Fibroblast of pulmonary artery (primary cell): ENCODE measurements around the gene MLLT3.

Experiments used
- DNase-seq: peaks from one replicate; pipeline ENCODE4 v3.0.0-alpha.2; 2010; ENCODE audit warnings: low read depth
- H3K4me3 ChIP-seq: replicated peaks from 2 replicates; pipeline ENCODE4 v1.5.1; 2011; ENCODE audit warnings: low read depth, mild to moderate bottlenecking, control low read depth, low read length, moderate library complexity
- CTCF ChIP-seq: IDR thresholded peaks from 2 replicates; pipeline ENCODE4 v1.5.1; 2011; ENCODE audit warnings: mild to moderate bottlenecking, control low read depth, low read length, inconsistent platforms; ENCODE audit errors: missing control alignments

The MLLT3 gene

GRCh38 chr9:20312732-20313131 is 309.6 kb downstream of the MLLT3 start:
- H3K4me3 ChIP-seq: no peak overlapping the region
- TF ChIP-seq CTCF: no peak
- peak; percentile 16 for DNase-seq

GRCh38 chr9:20310024-20310423 is 312.3 kb downstream of the MLLT3 start:
- no peak for TF ChIP-seq CTCF
- DNase-seq: no peak
- H3K4me3 ChIP-seq: no peak overlapping the region

GRCh38 chr9:20309124-20309523 is 313.2 kb downstream of the MLLT3 start:
- TF ChIP-seq CTCF: no peak
- no peak overlapping the region for H3K4me3 ChIP-seq
- no peak for DNase-seq

- TF ChIP-seq CTCF: no peak
- DNase-seq: no peak
- H3K4me3 ChIP-seq: no peak overlapping the region
These were observed 314.7 kb downstream of the MLLT3 start for GRCh38 chr9:20307621-20308020.

GRCh38 chr9:20305452-20305851 is 316.8 kb downstream of the MLLT3 start:
- no peak overlapping the region for H3K4me3 ChIP-seq
- no peak for TF ChIP-seq CTCF
- DNase-seq: no peak

- no peak for DNase-seq
- no peak overlapping the region for H3K4me3 ChIP-seq
- TF ChIP-seq CTCF: no peak
These were observed 318.3 kb downstream of the MLLT3 start for GRCh38 chr9:20303996-20304395.

GRCh38 chr9:20303066-20303465 is 319.2 kb downstream of the MLLT3 start:
- DNase-seq: no peak
- TF ChIP-seq CTCF: no peak

More at GRCh38 chr9:20303066-20303465, 319.2 kb downstream of the MLLT3 start:
- no peak overlapping the region for H3K4me3 ChIP-seq
